Hematopoietic multipotent progenitor cell (in vitro differentiated cells): ENCODE results near the gene APOL6. TPM values are rescaled to one million over a fixed set of nuclear protein-coding genes. Genes with fewer than 3 reads are reported as not detected.
"Not testable (repeated sequence)": the region's sequence is repeated elsewhere in the genome, so short reads cannot be mapped to it uniquely, and the experiment has no call there.

Source experiments
- DNase-seq, 3 donors: peaks; one replicate each; pipeline ENCODE4 v3.0.0-alpha.2; 2011 to 2015; ENCODE audit warnings: low read depth in 2 of 3, low spot score in 2 of 3
- total RNA-seq: library from RNA; depleted of rRNA; stranded (reverse); fragments of >200 nt; gene quantifications from one replicate; pipeline ENCODE4 v1.2.3, GENCODE V29; 2012

The APOL6 gene
- total RNA-seq, 1 donor = 12.9 TPM

DNA sequence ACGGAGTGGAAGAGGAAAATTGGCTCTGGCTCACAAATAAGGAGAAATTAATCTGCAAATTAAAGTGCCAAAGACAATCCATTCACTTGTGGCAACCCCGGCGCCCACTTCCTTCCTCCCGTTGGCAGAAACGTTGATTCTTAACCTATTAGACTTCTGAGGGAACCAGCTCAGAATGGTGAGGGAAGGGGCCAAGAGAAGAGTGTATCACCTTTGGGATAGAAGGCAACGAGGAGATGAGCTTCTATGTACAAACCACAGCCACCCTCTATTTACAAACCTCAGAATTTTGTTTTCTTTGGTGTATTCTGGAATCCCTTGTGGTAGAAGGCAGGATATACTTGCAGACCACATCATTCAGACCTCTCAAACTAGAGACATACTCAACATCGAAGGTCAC, 32.2 kb upstream of the APOL6 start:
- DNase-seq = peak in 1 of 3 donors; percentile 53

DNA sequence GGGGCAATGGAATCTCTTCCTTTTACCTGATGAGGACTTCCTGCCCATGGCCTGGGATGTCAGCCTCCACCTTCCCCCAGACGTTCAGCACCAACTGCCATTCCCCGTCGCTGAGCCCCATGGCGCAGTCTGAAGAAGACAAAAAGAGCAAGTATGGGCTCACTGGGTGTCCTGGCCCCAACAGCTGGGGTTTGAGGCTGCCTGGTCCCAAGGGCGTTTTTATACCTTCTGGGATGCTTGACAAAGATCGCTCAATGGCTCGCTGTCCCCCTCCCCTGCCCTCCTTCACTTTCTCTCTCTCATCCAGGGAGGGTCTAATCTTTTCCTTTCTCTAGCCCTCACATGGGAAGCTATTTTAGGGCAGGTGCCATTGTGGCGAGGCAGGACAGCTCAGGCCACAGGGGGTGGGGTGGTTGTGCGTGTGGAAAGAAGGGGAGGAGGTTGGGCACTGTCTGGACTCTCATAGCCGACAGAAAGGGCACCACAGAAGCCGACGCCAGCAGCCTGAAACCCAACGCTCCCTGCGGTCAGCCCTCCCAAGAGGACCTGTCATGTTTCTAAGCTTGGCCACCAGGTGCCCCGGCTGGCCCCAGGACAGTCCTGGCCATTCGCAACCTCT, 31.0 kb upstream of the APOL6 start, which contains the start of gene MB:
Gene MB (minus strand): TSS at position 193 of the 619 bp plus-strand sequence. CDS start 72 bp downstream, at position 121.
- no peak for DNase-seq

GRCh38 chr22:35618427-35619223, 29.6 kb upstream of the APOL6 start:
- DNase-seq = no peak

GRCh38 chr22:35619336-35620094, 28.7 kb upstream of the APOL6 start:
- no peak for DNase-seq

DNA sequence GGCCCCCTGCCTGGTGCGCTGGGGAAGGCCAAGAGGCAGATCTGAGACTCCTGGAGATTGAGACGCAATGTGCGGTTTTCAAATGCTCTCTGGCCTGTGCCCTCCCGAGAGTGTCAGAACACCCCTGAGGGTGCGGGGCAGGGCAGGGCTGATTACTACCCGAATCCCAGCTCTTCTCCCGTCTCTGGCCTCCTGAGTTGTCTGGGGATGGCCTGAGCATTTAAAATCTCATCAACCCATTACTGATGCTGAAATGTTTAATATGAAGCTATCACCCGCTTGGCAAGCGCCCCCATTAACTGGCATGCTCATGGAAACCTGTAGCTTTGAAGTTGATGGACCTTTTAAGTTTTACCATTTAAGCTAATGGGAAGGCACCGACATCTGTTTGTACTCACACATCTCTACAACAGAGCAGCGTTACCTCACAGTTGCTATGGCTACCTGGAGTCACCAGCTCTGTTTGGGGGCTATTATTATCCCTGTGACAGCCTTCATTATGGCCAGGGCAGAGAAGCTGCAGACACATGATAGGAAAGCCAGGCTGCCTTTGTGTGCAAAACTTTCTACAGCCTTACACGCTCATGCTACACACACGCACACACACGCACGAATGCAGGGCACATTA, 27.5 kb upstream of the APOL6 start:
- DNase-seq = peak in 1 of 3 donors; percentile 37

DNA sequence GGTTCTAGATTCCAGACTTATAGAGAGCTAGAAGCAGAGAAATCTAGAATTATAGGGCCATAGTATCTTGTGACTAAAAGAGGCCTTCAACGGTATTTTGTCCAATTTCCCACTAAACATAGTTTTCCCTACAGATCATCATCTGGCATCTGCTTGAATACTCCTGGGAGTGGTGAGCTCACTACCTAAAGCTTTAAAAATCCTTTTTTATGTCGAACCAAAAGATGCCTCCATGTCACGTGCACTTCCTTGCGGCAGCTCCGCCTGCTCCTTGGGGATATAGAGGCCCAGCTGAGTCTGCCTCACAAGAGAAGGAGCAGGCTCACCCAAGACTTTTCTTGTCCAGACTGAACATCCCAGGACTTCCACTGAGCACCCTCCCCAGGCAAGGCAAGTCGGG, 26.8 kb upstream of the APOL6 start:
- DNase-seq = no peak

GRCh38 chr22:35622191-35622913, 25.9 kb upstream of the APOL6 start:
- no peak for DNase-seq

DNA sequence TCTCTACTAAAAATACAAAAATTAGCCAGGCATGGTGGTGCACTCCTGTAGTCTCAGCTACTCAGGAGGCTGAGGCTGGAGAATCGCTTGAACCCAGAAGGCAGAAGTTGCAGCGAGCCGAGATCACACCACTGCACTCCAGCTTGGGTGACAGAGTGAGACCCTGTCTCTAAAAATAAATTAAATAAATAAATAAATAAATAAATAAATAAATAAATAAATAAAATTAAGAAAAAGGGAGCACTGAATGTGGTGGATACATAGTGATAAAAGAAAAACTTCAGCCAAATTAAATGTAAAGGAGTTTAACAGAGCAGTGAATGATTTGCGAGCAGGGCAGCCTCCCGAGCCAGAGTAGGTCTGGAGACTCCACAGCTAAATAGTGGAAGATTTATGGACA, 24.4 kb upstream of the APOL6 start:
- not testable (repeated sequence) for DNase-seq

DNA sequence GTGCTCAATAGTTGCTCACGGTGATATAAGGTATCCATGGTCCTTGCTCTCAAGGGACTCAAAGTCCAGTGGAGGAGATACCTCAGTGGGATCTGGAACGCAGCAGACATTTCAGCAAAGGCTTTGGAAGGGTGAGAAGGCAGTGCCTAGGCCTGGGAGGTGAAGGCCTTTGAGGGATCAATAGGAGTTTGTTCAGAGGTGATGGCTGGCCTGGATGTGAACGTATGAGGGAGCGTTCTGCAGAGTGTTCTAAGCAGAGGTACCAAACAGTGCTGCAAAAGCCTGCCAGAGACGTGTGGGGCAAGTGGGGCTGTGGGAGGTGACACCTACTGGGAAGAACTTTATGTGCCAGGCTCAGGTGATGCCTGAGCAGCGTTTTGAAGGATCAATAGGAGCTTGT, 23.7 kb upstream of the APOL6 start:
- DNase-seq = no peak

DNA sequence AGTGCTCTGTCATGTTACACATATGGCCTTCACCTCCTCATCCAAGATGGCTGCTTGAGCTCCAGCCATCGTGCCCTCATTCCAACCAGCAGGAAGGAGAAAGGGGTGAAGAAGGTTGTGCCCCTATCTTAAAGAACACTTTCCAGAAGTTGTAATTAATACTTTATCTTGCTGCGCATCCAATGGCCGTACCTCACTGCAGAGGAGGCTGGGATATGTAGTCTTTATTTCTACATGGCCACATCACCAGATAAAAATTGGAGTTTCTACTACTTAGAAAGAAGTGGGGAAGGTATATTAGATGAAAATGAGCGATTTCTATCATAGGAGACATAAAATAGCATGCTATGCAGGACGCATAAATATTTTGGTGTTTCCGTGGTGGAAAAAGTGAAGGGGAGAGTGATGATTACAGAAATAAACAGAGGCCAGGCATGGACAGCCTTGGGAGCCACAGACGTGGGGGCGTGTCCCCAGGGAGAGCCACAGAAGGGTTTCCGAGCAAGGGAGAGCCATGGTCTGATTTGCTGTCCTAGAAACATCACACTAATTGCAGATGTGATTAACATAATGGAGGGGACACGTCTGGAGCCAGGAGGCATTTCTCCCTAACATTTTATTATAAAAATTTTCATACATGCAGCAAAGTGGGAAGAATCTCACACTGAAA, 22.3 kb upstream of the APOL6 start:
- DNase-seq = no peak

DNA sequence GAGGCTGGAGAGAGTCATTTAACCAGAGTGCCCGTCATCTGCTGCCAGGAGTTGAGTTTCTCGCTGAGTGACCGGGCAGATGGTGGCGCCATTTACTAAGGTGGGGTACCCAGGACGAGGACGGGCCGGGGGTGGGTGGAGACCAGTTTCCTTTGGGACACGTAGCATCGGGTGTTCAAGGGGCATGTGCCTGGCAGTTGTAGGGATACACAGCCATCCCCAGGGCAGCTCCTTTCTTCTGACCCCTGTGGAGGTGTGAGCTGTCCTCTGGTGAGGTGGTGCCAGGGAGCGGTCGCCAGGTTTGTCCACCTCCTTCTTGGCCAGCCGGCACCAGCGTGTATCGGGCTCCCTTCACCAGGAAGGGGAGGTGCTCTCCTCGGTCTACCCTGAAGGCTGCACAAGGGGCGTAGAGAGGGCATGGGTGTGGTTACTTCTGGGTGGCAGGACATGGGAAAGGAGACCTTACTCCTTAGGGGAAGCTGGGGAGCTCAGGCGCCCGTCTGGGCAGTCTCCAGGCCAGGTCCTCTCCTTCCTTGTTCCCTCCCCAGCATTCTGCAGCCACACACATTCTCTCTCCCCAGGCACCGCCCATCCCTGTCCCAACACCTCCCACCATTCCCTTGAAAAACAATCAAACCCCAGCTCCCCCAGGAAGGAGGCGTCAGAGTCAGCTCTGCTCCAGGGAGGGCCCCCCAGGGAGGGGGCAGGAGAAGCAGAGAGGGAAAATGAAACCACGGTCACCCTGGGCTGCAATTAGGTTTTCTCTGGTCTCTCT, 20.8 kb upstream of the APOL6 start:
- peak; percentile 24 to 68 (median 67) for DNase-seq

DNA sequence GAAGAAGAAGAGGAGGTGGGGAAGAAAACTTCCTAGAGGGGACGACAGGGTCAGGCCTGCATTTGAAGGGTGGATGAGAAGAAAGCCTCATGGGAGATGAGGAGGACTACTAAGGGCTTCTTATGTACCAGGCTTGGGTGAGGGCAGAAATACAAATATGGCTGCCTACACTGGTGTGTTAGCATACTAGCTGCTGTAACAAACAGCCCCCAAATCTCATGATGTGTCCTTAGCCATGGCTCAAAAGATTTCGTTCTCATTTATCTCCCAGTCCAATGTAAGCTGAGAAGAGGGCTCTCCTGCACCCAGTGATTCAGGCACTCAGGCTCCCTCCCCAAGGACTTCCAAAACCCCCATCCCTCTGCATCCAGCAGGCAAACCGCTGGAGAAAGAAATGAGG, 19.5 kb upstream of the APOL6 start:
- no peak for DNase-seq

DNA sequence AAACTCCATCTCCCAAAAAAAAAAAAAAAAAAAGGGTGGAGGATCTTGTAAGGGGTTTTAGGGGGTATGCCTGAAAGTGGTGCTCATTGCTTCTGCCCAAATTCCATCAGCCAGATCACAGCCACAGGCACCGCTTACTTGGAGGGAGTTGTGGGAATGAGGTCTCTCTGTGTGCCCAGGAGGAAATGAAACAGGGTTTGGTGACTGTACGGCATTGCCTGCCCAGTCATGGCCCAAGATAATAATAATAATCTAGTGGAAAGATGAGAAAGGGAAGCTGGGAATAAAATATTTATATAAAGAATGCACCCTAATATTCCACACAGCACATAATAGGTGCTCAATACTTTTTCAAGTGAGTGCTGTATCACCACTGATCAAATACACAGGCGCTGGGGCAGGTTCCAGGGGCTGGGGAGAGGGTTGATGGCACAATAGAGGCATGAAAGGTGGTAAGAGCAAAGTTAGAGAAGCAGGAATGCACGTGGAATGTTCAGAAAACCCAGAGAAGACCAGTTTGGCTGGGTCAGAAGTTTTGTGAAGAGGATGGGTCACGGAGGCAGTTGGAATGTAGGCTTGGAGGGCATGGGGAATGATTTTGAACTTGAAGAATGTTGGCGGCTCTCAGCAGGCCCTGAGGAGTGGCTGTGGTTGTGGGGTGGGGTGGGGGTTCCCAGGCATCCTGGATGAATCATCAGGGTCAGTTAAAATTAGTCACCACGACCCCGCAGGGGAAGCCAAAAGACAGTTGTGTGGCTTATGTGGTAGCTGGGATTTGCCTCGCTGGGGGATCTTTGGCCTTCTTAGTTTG, 18.6 kb upstream of the APOL6 start:
- DNase-seq = peak in 2 of 3 donors; percentile 86 to 88

- DNase-seq = no peak
These were observed 17.9 kb upstream of the APOL6 start for GRCh38 chr22:35630387-35630793.

GRCh38 chr22:35630891-35631290, 17.4 kb upstream of the APOL6 start:
- DNase-seq = no peak

GRCh38 chr22:35631597-35631996, 16.6 kb upstream of the APOL6 start:
- DNase-seq = peak in 2 of 3 donors; percentile 59 to 68

DNA sequence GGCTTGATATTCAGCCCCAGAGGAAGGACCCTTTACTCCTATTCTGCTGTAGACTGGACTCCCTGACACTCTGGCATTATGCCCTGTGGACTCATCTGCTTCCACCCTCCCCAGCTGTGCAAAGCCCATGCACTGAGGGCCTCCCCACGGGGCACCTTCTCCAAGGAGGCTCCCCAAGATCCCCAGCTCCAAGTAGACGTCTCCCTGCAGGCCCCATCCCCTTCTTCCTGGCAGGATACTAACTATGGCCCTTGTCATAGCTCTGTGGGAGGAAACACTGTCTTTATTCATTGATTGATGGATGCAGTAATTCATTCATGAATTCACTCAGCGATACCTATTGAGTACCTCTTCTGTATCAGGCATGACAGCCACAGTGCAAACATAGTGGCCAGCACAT, 15.3 kb upstream of the APOL6 start:
- DNase-seq = no peak

DNA sequence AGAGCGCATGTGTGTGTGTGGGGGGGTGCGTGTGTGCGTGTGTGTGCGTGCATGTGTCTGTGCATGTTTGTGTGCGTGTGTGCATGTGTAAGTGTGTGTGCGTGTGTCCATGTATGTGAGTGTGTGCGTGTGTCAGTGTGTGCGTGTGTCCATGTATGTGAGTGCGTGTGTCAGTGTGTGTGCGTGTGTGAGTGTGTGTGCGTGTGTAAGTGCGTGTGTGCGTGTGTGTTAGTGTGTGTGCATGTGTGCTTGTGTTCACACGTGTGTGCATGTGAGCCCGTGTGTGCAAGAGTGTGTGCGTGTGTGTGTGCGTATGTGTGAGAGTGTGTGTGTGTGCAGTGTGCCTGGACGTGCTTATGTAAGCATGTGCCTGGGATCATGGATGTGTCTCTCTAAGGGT, 14.7 kb upstream of the APOL6 start:
- DNase-seq = no peak
